ENCODE measurements around the gene TMEM178B. TPM values are rescaled to one million over a fixed set of nuclear protein-coding genes. Genes with fewer than 3 reads are reported as not detected.

TMEM178B gene
- polyA plus RNA-seq, 1 donor (not counting 4 experiments of a cell fraction or from before 2014, with no cell fraction given): not detected

GRCh38 chr7:141389140-141389796 is 315.4 kb downstream of the TMEM178B start:
- FAIRE-seq (no peak), DNase-seq (ENCODE audit: low read depth, low spot score) (no peak)
- Histone ChIP-seq H4K20me1 (ENCODE audit: control insufficient read depth, extremely low read depth, insufficient read depth, low read length) (no peaks in the 10 kb centered on the region), H3K4me2 (ENCODE audit: control insufficient read depth, extremely low read depth, insufficient read depth, low read depth, low read length) (no peak overlapping the region), H2AFZ (ENCODE audit: control insufficient read depth, low read length) (no peak overlapping the region), H3K79me2 (ENCODE audit: control insufficient read depth, insufficient read depth, low read length) (no peaks in the 10 kb centered on the region), H3K27ac (ENCODE audit: control insufficient read depth, insufficient read depth, low read length) (no peak overlapping the region), H3K36me3 (ENCODE audit: control insufficient read depth in 2 of 2, extremely low read depth in 1 of 2, insufficient read depth in 2 of 2, low read length in 2 of 2) (no peaks in the 10 kb centered on the region), H3K4me1 (ENCODE audit: control insufficient read depth, extremely low read depth, insufficient read depth, low read length) (no peaks in the 10 kb centered on the region), H3K9me3 (ENCODE audit: control insufficient read depth, low read depth, low read length) (no peaks in the 10 kb centered on the region), H3K27me3 (ENCODE audit: control insufficient read depth, extremely low read depth, insufficient read depth, low read length) (no peaks in the 10 kb centered on the region), H3K9ac (ENCODE audit: control insufficient read depth, extremely low read depth, insufficient read depth, low read length) (no peak overlapping the region), H3K4me3 (ENCODE audit: control insufficient read depth in 2 of 3, extremely low read depth in 1 of 3, insufficient read depth in 2 of 3, low read depth in 1 of 3, low read length in 3 of 3) (no peak overlapping the region), H3K9me1 (ENCODE audit: control insufficient read depth, extremely low read depth, insufficient read depth, low read length) (no peaks in the 10 kb centered on the region)
- dilution Hi-C loops (cut with MboI; ENCODE audit: extremely low pct_ligation_motif_present, low sequenced_read_pairs): no loop called here
- no peak for TF ChIP-seq EZH2 (IDR thresholded peaks at IDR 0.05; ENCODE audit: low read length)
- TF ChIP-seq, protein P1, sequence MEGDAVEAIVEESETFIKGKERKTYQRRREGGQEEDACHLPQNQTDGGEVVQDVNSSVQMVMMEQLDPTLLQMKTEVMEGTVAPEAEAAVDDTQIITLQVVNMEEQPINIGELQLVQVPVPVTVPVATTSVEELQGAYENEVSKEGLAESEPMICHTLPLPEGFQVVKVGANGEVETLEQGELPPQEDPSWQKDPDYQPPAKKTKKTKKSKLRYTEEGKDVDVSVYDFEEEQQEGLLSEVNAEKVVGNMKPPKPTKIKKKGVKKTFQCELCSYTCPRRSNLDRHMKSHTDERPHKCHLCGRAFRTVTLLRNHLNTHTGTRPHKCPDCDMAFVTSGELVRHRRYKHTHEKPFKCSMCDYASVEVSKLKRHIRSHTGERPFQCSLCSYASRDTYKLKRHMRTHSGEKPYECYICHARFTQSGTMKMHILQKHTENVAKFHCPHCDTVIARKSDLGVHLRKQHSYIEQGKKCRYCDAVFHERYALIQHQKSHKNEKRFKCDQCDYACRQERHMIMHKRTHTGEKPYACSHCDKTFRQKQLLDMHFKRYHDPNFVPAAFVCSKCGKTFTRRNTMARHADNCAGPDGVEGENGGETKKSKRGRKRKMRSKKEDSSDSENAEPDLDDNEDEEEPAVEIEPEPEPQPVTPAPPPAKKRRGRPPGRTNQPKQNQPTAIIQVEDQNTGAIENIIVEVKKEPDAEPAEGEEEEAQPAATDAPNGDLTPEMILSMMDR (optimal IDR thresholded peaks at IDR 0.05 in 1 of 3, IDR thresholded peaks at IDR 0.05 in 1 of 3, conservative IDR thresholded peaks at IDR 0.05 in 1 of 3; ENCODE audit: extremely low read depth in 1 of 3, insufficient read depth in 2 of 3, low read length in 3 of 3): no peak

- Histone ChIP-seq H2AFZ (ENCODE audit: control insufficient read depth, low read length) (no peak overlapping the region), H3K9me3 (ENCODE audit: control insufficient read depth, low read depth, low read length) (no peaks in the 10 kb centered on the region), H3K4me1 (ENCODE audit: control insufficient read depth, extremely low read depth, insufficient read depth, low read length) (no peaks in the 10 kb centered on the region), H3K4me3 (ENCODE audit: control insufficient read depth in 2 of 3, extremely low read depth in 1 of 3, insufficient read depth in 2 of 3, low read depth in 1 of 3, low read length in 3 of 3) (no peak overlapping the region), H3K27me3 (ENCODE audit: control insufficient read depth, extremely low read depth, insufficient read depth, low read length) (no peaks in the 10 kb centered on the region), H3K36me3 (ENCODE audit: control insufficient read depth in 2 of 2, extremely low read depth in 1 of 2, insufficient read depth in 2 of 2, low read length in 2 of 2) (no peaks in the 10 kb centered on the region), H3K27ac (ENCODE audit: control insufficient read depth, insufficient read depth, low read length) (no peak overlapping the region), H3K9me1 (ENCODE audit: control insufficient read depth, extremely low read depth, insufficient read depth, low read length) (no peaks in the 10 kb centered on the region), H3K4me2 (ENCODE audit: control insufficient read depth, extremely low read depth, insufficient read depth, low read depth, low read length) (no peak overlapping the region), H3K9ac (ENCODE audit: control insufficient read depth, extremely low read depth, insufficient read depth, low read length) (no peak overlapping the region), H4K20me1 (ENCODE audit: control insufficient read depth, extremely low read depth, insufficient read depth, low read length) (no peaks in the 10 kb centered on the region), H3K79me2 (ENCODE audit: control insufficient read depth, insufficient read depth, low read length) (no peaks in the 10 kb centered on the region)
- FAIRE-seq (no peak), DNase-seq (ENCODE audit: low read depth, low spot score) (no peak)
- TF ChIP-seq, protein P1 (optimal IDR thresholded peaks at IDR 0.05 in 1 of 3, IDR thresholded peaks at IDR 0.05 in 1 of 3, conservative IDR thresholded peaks at IDR 0.05 in 1 of 3; ENCODE audit: extremely low read depth in 1 of 3, insufficient read depth in 2 of 3, low read length in 3 of 3): no peak
- TF ChIP-seq EZH2 (IDR thresholded peaks at IDR 0.05; ENCODE audit: low read length): no peak
- dilution Hi-C loops (cut with MboI; ENCODE audit: extremely low pct_ligation_motif_present, low sequenced_read_pairs): no loop called here
Measured at GRCh38 chr7:141390339-141390738, 316.5 kb downstream of the TMEM178B start.
